ENCODE measurements around the gene AKTIP. TPM values are rescaled to one million over a fixed set of nuclear protein-coding genes. Genes with fewer than 3 reads are reported as not detected.

The AKTIP gene
- polyA plus RNA-seq, 1 donor: 47.4 TPM

- DNase-seq: no peak
Measured at GRCh38 chr16:53476867-53477266, 26.1 kb downstream of the AKTIP start.

GRCh38 chr16:53465606-53466280, 37.3 kb downstream of the AKTIP start:
- no peak for DNase-seq

- no peak for DNase-seq
Measured at GRCh38 chr16:53458635-53459034, 44.4 kb downstream of the AKTIP start.

- DNase-seq: no peak
Measured at GRCh38 chr16:53457670-53458069, 45.3 kb downstream of the AKTIP start.

- DNase-seq: no peak
Measured at GRCh38 chr16:53456625-53457024, 46.4 kb downstream of the AKTIP start.

- DNase-seq: no peak
Measured at GRCh38 chr16:53453928-53454327, 49.1 kb downstream of the AKTIP start.

GRCh38 chr16:53449816-53450517, 53.0 kb downstream of the AKTIP start:
- no peak for DNase-seq

- DNase-seq: no peak
Measured at GRCh38 chr16:53446090-53446489, 56.9 kb downstream of the AKTIP start.

- DNase-seq: no peak
Measured at GRCh38 chr16:53445534-53445933, 57.5 kb downstream of the AKTIP start.

Other genes with a start within 250 kb of the AKTIP start
- gene RBL2, start 68.7 kb downstream of the AKTIP start, polyA plus RNA-seq (ENCODE audit: insufficient read length): 45.6 TPM
- 6.4 TPM for gene RPGRIP1L, start 200.7 kb upstream of the AKTIP start, polyA plus RNA-seq (ENCODE audit: insufficient read length)
- 55.1 TPM for gene FTO, start 200.9 kb upstream of the AKTIP start, polyA plus RNA-seq (ENCODE audit: insufficient read length)